C4-2B (cell line): ENCODE measurements around the gene PAMR1.

ENCODE experiments used
- H3K27ac ChIP-seq: fragments of 450-650 bp; 2 replicates; pipeline ENCODE4 v1.5.1; 2017
- CTCF ChIP-seq: fragments of 450-650 bp; conservative IDR thresholded peaks from 2 replicates; pipeline ENCODE4 v1.5.1; 2017; ENCODE audit warnings: mild to moderate bottlenecking
- ZFX ChIP-seq: fragments of 450-650 bp; IDR thresholded peaks from 2 replicates; pipeline ENCODE4 v1.6.1; 2017

PAMR1 gene

GRCh38 chr11:35473795-35474374 is 51.5 kb downstream of the PAMR1 start:
- H3K27ac ChIP-seq = no peak overlapping the region
- TF ChIP-seq CTCF (no peak), ZFX (no peak)

GRCh38 chr11:35470616-35471015 is 54.8 kb downstream of the PAMR1 start:
- no peak overlapping the region for H3K27ac ChIP-seq
- TF ChIP-seq CTCF = no peak
- TF ChIP-seq ZFX = no peak

- TF ChIP-seq ZFX (no peak), CTCF (no peak)
- H3K27ac ChIP-seq = no peak overlapping the region
Measured at GRCh38 chr11:35466058-35466457, 59.4 kb downstream of the PAMR1 start.

GRCh38 chr11:35464308-35464707 is 61.1 kb downstream of the PAMR1 start:
- H3K27ac ChIP-seq = no peak overlapping the region
- TF ChIP-seq CTCF (no peak; the same call in 1 of the 2 replicates), ZFX (no peak)

GRCh38 chr11:35463331-35463751 is 62.1 kb downstream of the PAMR1 start:
- no peak overlapping the region for H3K27ac ChIP-seq
- TF ChIP-seq ZFX (no peak), CTCF (no peak)

GRCh38 chr11:35461917-35462538 is 63.4 kb downstream of the PAMR1 start:
- TF ChIP-seq CTCF (peak; percentile 19; the same call in 1 of the 2 replicates), ZFX (no peak)
- no peak overlapping the region for H3K27ac ChIP-seq

- no peak overlapping the region for H3K27ac ChIP-seq
- TF ChIP-seq ZFX (no peak), CTCF (no peak)
Measured at GRCh38 chr11:35459489-35459888, 65.9 kb downstream of the PAMR1 start.
